Liver (tissue), 3 donors: ENCODE data around the gene MAPT.

ENCODE experiments used
- CTCF ChIP-seq: fragments of 150-350 bp; IDR thresholded peaks from 2 replicates; pipeline ENCODE4 v1.5.1; 2017; ENCODE audit warnings: improper control_type of control experiment, low read depth, low read length; ENCODE audit not compliant: missing input control
- FOXA1 ChIP-seq: IDR thresholded peaks from 2 replicates; pipeline ENCODE4 v1.6.1; 2016; ENCODE audit warnings: antibody characterized with exemption
- JUND ChIP-seq, 2 donors: IDR thresholded peaks; 2 replicates each; pipeline ENCODE4 v1.6.1; 2016; ENCODE audit warnings: antibody characterized with exemption in 2 of 2
- NR2F2 ChIP-seq: IDR thresholded peaks from 2 replicates; pipeline ENCODE4 v1.6.1; 2016; ENCODE audit warnings: antibody characterized with exemption
- SP1 ChIP-seq: IDR thresholded peaks from 2 replicates; pipeline ENCODE4 v1.6.1; 2018; ENCODE audit warnings: antibody characterized with exemption, mild to moderate bottlenecking
- YY1 ChIP-seq: IDR thresholded peaks from 2 replicates; pipeline ENCODE4 v1.6.1; 2016; ENCODE audit warnings: antibody characterized with exemption, mild to moderate bottlenecking
- donor health status: healthy.
- donor health status: healthy.

DNA sequence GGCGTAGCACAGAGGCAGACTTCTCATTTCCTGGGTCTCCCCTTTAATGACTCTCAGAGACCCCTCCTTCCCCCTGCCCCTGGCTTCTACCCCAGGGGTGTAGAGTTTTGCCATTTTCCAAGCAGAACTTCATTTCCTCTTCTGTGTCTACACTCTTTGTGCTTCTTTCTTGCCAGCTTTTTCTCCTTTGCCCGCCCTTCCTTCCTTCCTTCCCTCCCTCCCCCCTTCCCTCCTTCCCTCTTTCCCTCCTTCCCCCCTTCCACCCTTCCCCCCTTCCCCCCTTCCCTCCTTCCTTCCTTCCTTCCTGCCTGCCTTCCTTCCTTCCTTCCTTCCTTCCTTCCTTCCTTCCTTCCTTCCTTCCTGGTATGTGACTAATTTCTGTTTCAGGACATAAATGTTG, 47.0 kb downstream of the MAPT start:
- TF ChIP-seq CTCF, result no peak
- TF ChIP-seq YY1, result no peak
- TF ChIP-seq JUND (IDR thresholded peaks at IDR 0.05), result no peak
- TF ChIP-seq NR2F2, result no peak
- TF ChIP-seq SP1, result no peak
- TF ChIP-seq FOXA1, result no peak
